ENCODE measurements around the gene IER5. TPM values are rescaled to one million over a fixed set of nuclear protein-coding genes. Genes with fewer than 3 reads are reported as not detected.

The IER5 gene
- total and polyA plus RNA-seq, 2 of the 13 experiments (the other 11 are each of a cell fraction or from before 2014, with no cell fraction given) = 2.5 to 3.5 TPM

DNA sequence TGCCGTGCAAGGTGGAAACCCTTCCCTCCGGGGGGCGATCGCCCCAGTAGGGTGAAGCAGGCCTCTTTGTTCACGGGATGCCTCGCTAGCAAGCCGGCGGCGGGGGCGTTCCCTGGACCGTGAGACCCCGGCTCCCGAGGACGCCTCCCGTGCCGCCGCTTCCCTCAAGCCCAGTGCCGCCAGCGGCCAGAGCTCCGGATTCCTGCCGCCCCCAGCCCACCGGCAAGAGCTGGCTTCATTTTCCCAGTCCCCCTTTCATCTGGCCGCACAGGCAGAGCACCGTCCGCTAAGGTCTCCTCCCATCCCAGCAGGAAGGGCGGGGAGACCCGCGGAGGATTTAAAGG, 16.3 kb downstream of the IER5 start (continued):
- TF ChIP-seq HHEX (CRISPR knock-in tag; IDR thresholded peaks at IDR 0.05) (no peak), EHMT2 (IDR thresholded peaks at IDR 0.05; ENCODE audit: borderline replicate concordance, low read depth, low read length) (no peak), GLI4 (CRISPR knock-in tag; IDR thresholded peaks at IDR 0.05; ENCODE audit: borderline replicate concordance) (no peak), PLRG1 (conservative IDR thresholded peaks at IDR 0.05) (no peak), HNF4G (IDR thresholded peaks at IDR 0.05; ENCODE audit: borderline replicate concordance, low read depth, low read length) (no peak), HNF4G (CRISPR knock-in tag; IDR thresholded peaks at IDR 0.05; ENCODE audit: borderline replicate concordance, low read depth) (no peak), RXRA (CRISPR knock-in tag; IDR thresholded peaks at IDR 0.05) (peak; percentile 37; the same call in 1 of the 2 replicates), ZNF138 (CRISPR knock-in tag; IDR thresholded peaks at IDR 0.05; ENCODE audit: low read depth) (no peak), SMYD3 (CRISPR knock-in tag; IDR thresholded peaks at IDR 0.05) (no peak), ZFYVE20 (CRISPR knock-in tag; IDR thresholded peaks at IDR 0.05; ENCODE audit: borderline replicate concordance, low read depth) (no peak), ARHGAP35 (CRISPR knock-in tag; IDR thresholded peaks at IDR 0.05; ENCODE audit: borderline replicate concordance) (0 out of 2 replicates have a peak, but pooled peaks have one; percentile 77), WIZ (CRISPR knock-in tag; IDR thresholded peaks at IDR 0.05) (no peak), YEATS2 (CRISPR knock-in tag; IDR thresholded peaks at IDR 0.05; ENCODE audit: borderline replicate concordance) (0 out of 2 replicates have a peak, but pooled peaks have one; percentile 22), ZNF569 (CRISPR knock-in tag; IDR thresholded peaks at IDR 0.05; ENCODE audit: borderline replicate concordance) (no peak), TCF7L2 (IDR thresholded peaks at IDR 0.05; ENCODE audit: low read depth, low read length) (no peak), ZNF24 (IDR thresholded peaks at IDR 0.05) (no peak), NFATC3 (CRISPR knock-in tag; IDR thresholded peaks at IDR 0.05) (no peak), MEIS1 (CRISPR knock-in tag; IDR thresholded peaks at IDR 0.05; ENCODE audit: borderline replicate concordance) (no peak), ZMYM3 (CRISPR knock-in tag; IDR thresholded peaks at IDR 0.05) (no peak), ZNF562 (CRISPR knock-in tag; IDR thresholded peaks at IDR 0.05; ENCODE audit: borderline replicate concordance) (no peak)
- TF ChIP-seq, protein P1, sequence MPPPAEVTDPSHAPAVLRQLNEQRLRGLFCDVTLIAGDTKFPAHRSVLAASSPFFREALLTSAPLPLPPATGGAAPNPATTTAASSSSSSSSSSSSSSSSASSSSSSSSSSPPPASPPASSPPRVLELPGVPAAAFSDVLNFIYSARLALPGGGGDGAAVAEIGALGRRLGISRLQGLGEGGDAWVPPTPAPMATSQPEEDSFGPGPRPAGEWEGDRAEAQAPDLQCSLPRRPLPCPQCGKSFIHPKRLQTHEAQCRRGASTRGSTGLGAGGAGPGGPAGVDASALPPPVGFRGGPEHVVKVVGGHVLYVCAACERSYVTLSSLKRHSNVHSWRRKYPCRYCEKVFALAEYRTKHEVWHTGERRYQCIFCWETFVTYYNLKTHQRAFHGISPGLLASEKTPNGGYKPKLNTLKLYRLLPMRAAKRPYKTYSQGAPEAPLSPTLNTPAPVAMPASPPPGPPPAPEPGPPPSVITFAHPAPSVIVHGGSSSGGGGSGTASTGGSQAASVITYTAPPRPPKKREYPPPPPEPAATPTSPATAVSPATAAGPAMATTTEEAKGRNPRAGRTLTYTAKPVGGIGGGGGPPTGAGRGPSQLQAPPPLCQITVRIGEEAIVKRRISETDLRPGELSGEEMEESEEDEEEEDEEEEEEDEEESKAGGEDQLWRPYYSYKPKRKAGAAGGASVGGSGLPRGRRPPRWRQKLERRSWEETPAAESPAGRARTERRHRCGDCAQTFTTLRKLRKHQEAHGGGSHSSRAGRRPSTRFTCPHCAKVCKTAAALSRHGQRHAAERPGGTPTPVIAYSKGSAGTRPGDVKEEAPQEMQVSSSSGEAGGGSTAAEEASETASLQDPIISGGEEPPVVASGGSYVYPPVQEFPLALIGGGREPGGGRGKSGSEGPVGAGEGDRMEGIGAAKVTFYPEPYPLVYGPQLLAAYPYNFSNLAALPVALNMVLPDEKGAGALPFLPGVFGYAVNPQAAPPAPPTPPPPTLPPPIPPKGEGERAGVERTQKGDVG (CRISPR knock-in tag; IDR thresholded peaks at IDR 0.05; ENCODE audit: borderline replicate concordance) = no peak
- TF ChIP-seq, protein P2, sequence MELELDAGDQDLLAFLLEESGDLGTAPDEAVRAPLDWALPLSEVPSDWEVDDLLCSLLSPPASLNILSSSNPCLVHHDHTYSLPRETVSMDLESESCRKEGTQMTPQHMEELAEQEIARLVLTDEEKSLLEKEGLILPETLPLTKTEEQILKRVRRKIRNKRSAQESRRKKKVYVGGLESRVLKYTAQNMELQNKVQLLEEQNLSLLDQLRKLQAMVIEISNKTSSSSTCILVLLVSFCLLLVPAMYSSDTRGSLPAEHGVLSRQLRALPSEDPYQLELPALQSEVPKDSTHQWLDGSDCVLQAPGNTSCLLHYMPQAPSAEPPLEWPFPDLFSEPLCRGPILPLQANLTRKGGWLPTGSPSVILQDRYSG (CRISPR knock-in tag; IDR thresholded peaks at IDR 0.05) = no peak
- TF ChIP-seq, protein P3, sequence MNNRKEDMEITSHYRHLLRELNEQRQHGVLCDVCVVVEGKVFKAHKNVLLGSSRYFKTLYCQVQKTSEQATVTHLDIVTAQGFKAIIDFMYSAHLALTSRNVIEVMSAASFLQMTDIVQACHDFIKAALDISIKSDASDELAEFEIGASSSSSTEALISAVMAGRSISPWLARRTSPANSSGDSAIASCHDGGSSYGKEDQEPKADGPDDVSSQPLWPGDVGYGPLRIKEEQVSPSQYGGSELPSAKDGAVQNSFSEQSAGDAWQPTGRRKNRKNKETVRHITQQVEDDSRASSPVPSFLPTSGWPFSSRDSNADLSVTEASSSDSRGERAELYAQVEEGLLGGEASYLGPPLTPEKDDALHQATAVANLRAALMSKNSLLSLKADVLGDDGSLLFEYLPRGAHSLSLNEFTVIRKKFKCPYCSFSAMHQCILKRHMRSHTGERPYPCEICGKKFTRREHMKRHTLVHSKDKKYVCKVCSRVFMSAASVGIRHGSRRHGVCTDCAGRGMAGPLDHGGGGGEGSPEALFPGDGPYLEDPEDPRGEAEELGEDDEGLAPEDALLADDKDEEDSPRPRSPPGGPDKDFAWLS (CRISPR knock-in tag; IDR thresholded peaks at IDR 0.05; ENCODE audit: borderline replicate concordance) = no peak
- TF ChIP-seq, protein P4, sequence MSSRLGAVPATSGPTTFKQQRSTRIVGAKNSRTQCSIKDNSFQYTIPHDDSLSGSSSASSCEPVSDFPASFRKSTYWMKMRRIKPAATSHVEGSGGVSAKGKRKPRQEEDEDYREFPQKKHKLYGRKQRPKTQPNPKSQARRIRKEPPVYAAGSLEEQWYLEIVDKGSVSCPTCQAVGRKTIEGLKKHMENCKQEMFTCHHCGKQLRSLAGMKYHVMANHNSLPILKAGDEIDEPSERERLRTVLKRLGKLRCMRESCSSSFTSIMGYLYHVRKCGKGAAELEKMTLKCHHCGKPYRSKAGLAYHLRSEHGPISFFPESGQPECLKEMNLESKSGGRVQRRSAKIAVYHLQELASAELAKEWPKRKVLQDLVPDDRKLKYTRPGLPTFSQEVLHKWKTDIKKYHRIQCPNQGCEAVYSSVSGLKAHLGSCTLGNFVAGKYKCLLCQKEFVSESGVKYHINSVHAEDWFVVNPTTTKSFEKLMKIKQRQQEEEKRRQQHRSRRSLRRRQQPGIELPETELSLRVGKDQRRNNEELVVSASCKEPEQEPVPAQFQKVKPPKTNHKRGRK (CRISPR knock-in tag; IDR thresholded peaks at IDR 0.05) = no peak
